Measurements from ENCODE around the gene SNRNP35. TPM values are rescaled to one million over a fixed set of nuclear protein-coding genes. Genes with fewer than 3 reads are reported as not detected.
"Not testable (repeated sequence)": the region's sequence is repeated elsewhere in the genome, so short reads cannot be mapped to it uniquely, and the experiment has no call there.

SNRNP35 gene
- total RNA-seq, 2 experiments from 2014 or later = 22.2 to 23.7 TPM

- ChIA-PET POLR2A (no interaction called here), CTCF (no interaction called here)
Measured at GRCh38 chr12:123506059-123506842, 48.3 kb downstream of the SNRNP35 start.

- ChIA-PET CTCF (no interaction called here), POLR2A (no interaction called here)
Measured at GRCh38 chr12:123506843-123507236, 48.9 kb downstream of the SNRNP35 start.

- POLR2A ChIA-PET = no interaction called here
- CTCF ChIA-PET = interaction anchor here (0.5 to 0.6 kb wide), 2 partner anchors 30 to 101 kb away, joined by 3 to 4 read pairs; no protein-coding TSS in a partner anchor
Measured at GRCh38 chr12:123512838-123513665, 55.1 kb downstream of the SNRNP35 start.

- ChIA-PET POLR2A (no interaction called here), CTCF (interaction anchor here (0.5 to 0.6 kb wide), 2 partner anchors 30 to 102 kb away, joined by 3 to 4 read pairs; no protein-coding TSS in a partner anchor)
Measured at GRCh38 chr12:123513805-123514204, 55.9 kb downstream of the SNRNP35 start.

GRCh38 chr12:123514582-123515221 lies 56.8 kb downstream of the SNRNP35 start:
- CTCF ChIA-PET, POLR2A ChIA-PET: not testable (repeated sequence)

GRCh38 chr12:123516216-123516780 lies 58.4 kb downstream of the SNRNP35 start:
- ChIA-PET POLR2A (no interaction called here), CTCF (no interaction called here)

Other genes with a start within 250 kb of the SNRNP35 start
- gene MPHOSPH9, start 225.0 kb upstream of the SNRNP35 start, total RNA-seq = 10 to 100 TPM; 75.0 to 84.3 TPM
- gene MTRFR, start 224.7 kb upstream of the SNRNP35 start, total RNA-seq = 10 to 100 TPM; 27.1 to 28.0 TPM
- 10 to 100 TPM; 78.8 to 83.0 TPM for gene CDK2AP1, start 186.3 kb upstream of the SNRNP35 start, total RNA-seq
- gene SBNO1, start 93.3 kb upstream of the SNRNP35 start, total RNA-seq = 10 to 100 TPM; 55.9 to 58.6 TPM
- gene KMT5A, start 74.0 kb upstream of the SNRNP35 start, total RNA-seq = 10 to 100 TPM; 48.6 to 51.6 TPM
- gene RILPL2, start 21.5 kb upstream of the SNRNP35 start, total RNA-seq = 10 to 100 TPM; 23.8 to 24.3 TPM
- 1 to 10 TPM; 3.7 TPM for gene RILPL1, start 75.6 kb downstream of the SNRNP35 start, total RNA-seq
- 100 to 1,000 TPM; 196 to 205 TPM for gene TMED2, start 126.4 kb downstream of the SNRNP35 start, total RNA-seq
- gene DDX55, start 144.0 kb downstream of the SNRNP35 start, total RNA-seq = 10 to 100 TPM; 58.0 to 58.3 TPM
- 10 to 100 TPM; 92.9 to 94.4 TPM for gene EIF2B1, start 175.5 kb downstream of the SNRNP35 start, total RNA-seq
- gene GTF2H3, start 175.7 kb downstream of the SNRNP35 start, total RNA-seq = 10 to 100 TPM; 77.4 to 81.9 TPM
- 1 to 10 TPM; 4.0 to 5.1 TPM for gene TCTN2, start 213.0 kb downstream of the SNRNP35 start, total RNA-seq